H9 (cell line): ENCODE results near the gene PAK5. TPM values are rescaled to one million over a fixed set of nuclear protein-coding genes. Genes with fewer than 3 reads are reported as not detected.
A peak's percentile ranks its signal among the peaks of the same experiment; 100 is the strongest.

Source experiments
- DNase-seq: peaks from one replicate; pipeline ENCODE4 v3.0.0-alpha.2; 2017
- H2AFZ ChIP-seq: one replicate; pipeline ENCODE4 v1.6.1; 2013; ENCODE audit warnings: mild to moderate bottlenecking, low read length, control low read depth, moderate library complexity
- H2AK5ac ChIP-seq: 2 replicates; pipeline ENCODE4 v1.6.1; 2013; ENCODE audit warnings: low read length, control low read depth, mixed read lengths; ENCODE audit not compliant: insufficient read length
- H2BK120ac ChIP-seq: one replicate; pipeline ENCODE4 v1.6.1; 2013; ENCODE audit warnings: low read depth, mild to moderate bottlenecking, low read length, control low read depth, inconsistent platforms; ENCODE audit not compliant: poor library complexity, severe bottlenecking
- H2BK12ac ChIP-seq: 2 replicates; pipeline ENCODE4 v1.6.1; 2013; ENCODE audit warnings: low read length, control low read depth, mixed read lengths, low read depth; ENCODE audit not compliant: insufficient read length
- H2BK15ac ChIP-seq: 2 replicates; pipeline ENCODE4 v1.6.1; 2013; ENCODE audit warnings: low read depth, low read length, control low read depth
- H2BK20ac ChIP-seq: one replicate; pipeline ENCODE4 v1.6.1; 2013; ENCODE audit warnings: low read depth, mild to moderate bottlenecking, low read length, control low read depth, inconsistent platforms; ENCODE audit not compliant: poor library complexity, severe bottlenecking
- H2BK5ac ChIP-seq: 2 replicates; pipeline ENCODE4 v1.6.1; 2013; ENCODE audit warnings: low read length, control low read depth, mixed read lengths; ENCODE audit not compliant: insufficient read length
- H3K14ac ChIP-seq: 2 replicates; pipeline ENCODE4 v1.6.1; 2013; ENCODE audit warnings: low read length, control low read depth; ENCODE audit not compliant: insufficient read depth
- H3K18ac ChIP-seq: 2 replicates; pipeline ENCODE4 v1.6.1; 2013; ENCODE audit warnings: low read depth, mild to moderate bottlenecking, mixed read lengths, low read length, control low read depth; ENCODE audit not compliant: insufficient read length
- H3K23ac ChIP-seq: 2 replicates; pipeline ENCODE4 v1.6.1; 2013; ENCODE audit warnings: low read length, control low read depth, mixed read lengths, low read depth; ENCODE audit not compliant: insufficient read length
- H3K23me2 ChIP-seq: 2 replicates; pipeline ENCODE4 v1.6.1; 2013; ENCODE audit warnings: low read depth, mild to moderate bottlenecking, mixed read lengths, low read length, control low read depth; ENCODE audit not compliant: insufficient read length, poor library complexity, severe bottlenecking
- H3K27ac ChIP-seq: 2 replicates; pipeline ENCODE4 v1.5.1; 2013; ENCODE audit warnings: low read length, control low read depth, mixed read lengths, low read depth; ENCODE audit not compliant: insufficient read length
- H3K27me3 ChIP-seq: 2 replicates; pipeline ENCODE4 v1.6.1; 2013; ENCODE audit warnings: low read length, control low read depth, inconsistent platforms; ENCODE audit not compliant: insufficient read depth
- H3K4ac ChIP-seq: 2 replicates; pipeline ENCODE4 v1.6.1; 2013; ENCODE audit warnings: low read depth, mild to moderate bottlenecking, control low read depth, inconsistent platforms, low read length, moderate library complexity
- H3K4me1 ChIP-seq: 2 replicates; pipeline ENCODE4 v1.6.1; 2013; ENCODE audit warnings: low read length, control low read depth, inconsistent platforms; ENCODE audit not compliant: insufficient read depth
- H3K4me2 ChIP-seq: 2 replicates; pipeline ENCODE4 v1.6.1; 2013; ENCODE audit warnings: low read length, control low read depth, mixed read lengths; ENCODE audit not compliant: insufficient read length, insufficient read depth
- H3K56ac ChIP-seq: 2 replicates; pipeline ENCODE4 v1.6.1; 2013; ENCODE audit warnings: low read depth, mild to moderate bottlenecking, mixed read lengths, low read length, control low read depth; ENCODE audit not compliant: insufficient read length
- H3K79me1 ChIP-seq: 2 replicates; pipeline ENCODE4 v1.6.1; 2013; ENCODE audit warnings: low read depth, mild to moderate bottlenecking, moderate library complexity, low read length, control low read depth, inconsistent platforms; ENCODE audit not compliant: insufficient read depth, poor library complexity, severe bottlenecking
- H3K79me2 ChIP-seq: 2 replicates; pipeline ENCODE4 v1.6.1; 2013; ENCODE audit warnings: low read length, control low read depth, inconsistent platforms; ENCODE audit not compliant: insufficient read depth
- H3K9ac ChIP-seq: 2 replicates; pipeline ENCODE4 v1.6.1; 2013; ENCODE audit warnings: low read length, control low read depth, mixed read lengths; ENCODE audit not compliant: insufficient read length; ENCODE audit errors: extremely low read depth
- H3K9me3 ChIP-seq: one replicate; pipeline ENCODE4 v1.6.1; 2013; ENCODE audit warnings: low read depth, low read length, inconsistent platforms; ENCODE audit not compliant: control insufficient read depth
- H3T11ph ChIP-seq: one replicate; pipeline ENCODE4 v1.6.1; 2013; ENCODE audit warnings: mild to moderate bottlenecking, low read length, control low read depth, inconsistent platforms
- H4K20me1 ChIP-seq: one replicate; pipeline ENCODE4 v1.6.1; 2013; ENCODE audit not compliant: control insufficient read depth, insufficient read length, insufficient read depth
- H4K5ac ChIP-seq: 2 replicates; pipeline ENCODE4 v1.6.1; 2013; ENCODE audit warnings: low read depth, mild to moderate bottlenecking, mixed read lengths, low read length, control low read depth; ENCODE audit not compliant: insufficient read length
- H4K8ac ChIP-seq: replicated peaks from 2 replicates; pipeline ENCODE4 v1.6.1; 2013; ENCODE audit warnings: low read length, control low read depth, mixed read lengths, low read depth; ENCODE audit not compliant: insufficient read length
- H4K91ac ChIP-seq: 2 replicates; pipeline ENCODE4 v1.6.1; 2013; ENCODE audit warnings: low read depth, mild to moderate bottlenecking, moderate library complexity, mixed read lengths, low read length, control low read depth; ENCODE audit not compliant: insufficient read length
- H3K27ac Mint-ChIP-seq, 3 experiments: 2 replicates in 2 of 3; 3 replicates in 1 of 3; pipeline ENCODE4 v1.8.0; 2020 to 2021; ENCODE audit warnings: mixed read lengths in 3 of 3, mild to moderate bottlenecking in 1 of 3, moderate library complexity in 1 of 3
- H3K27me3 Mint-ChIP-seq: 2 replicates; pipeline ENCODE4 v1.8.0; 2021; ENCODE audit warnings: low read depth, mild to moderate bottlenecking, moderate library complexity, mixed read lengths
- H3K36me3 Mint-ChIP-seq, 3 experiments: 2 replicates in 2 of 3; 3 replicates in 1 of 3; pipeline ENCODE4 v1.8.0; 2020 to 2021; ENCODE audit warnings: low read depth in 3 of 3, mixed read lengths in 3 of 3; ENCODE audit not compliant: insufficient read depth in 1 of 3
- H3K4me1 Mint-ChIP-seq, 2 experiments: 2 replicates each; pipeline ENCODE4 v1.8.0; 2020; ENCODE audit warnings: mixed read lengths in 2 of 2
- H3K4me3 Mint-ChIP-seq, 2 experiments: 2 replicates in 1 of 2; 3 replicates in 1 of 2; pipeline ENCODE4 v1.8.0; 2020 to 2021; ENCODE audit warnings: mild to moderate bottlenecking in 2 of 2, mixed read lengths in 2 of 2, moderate library complexity in 1 of 2
- H3K9me3 Mint-ChIP-seq, 2 experiments: 2 replicates in 1 of 2; 3 replicates in 1 of 2; pipeline ENCODE4 v1.8.0; 2020; ENCODE audit warnings: mild to moderate bottlenecking in 2 of 2, mixed read lengths in 2 of 2, moderate library complexity in 1 of 2
- WGBS: extraction: QIAGEN DNeasy Blood & Tissue Kit; methylation state at CpG from one replicate; pipeline ENCODE4 v1.1.7; 2013; ENCODE audit warnings: missing lambda C conversion rate, low lambda C conversion rate, mixed read lengths; ENCODE audit not compliant: insufficient read length; ENCODE audit errors: extremely low coverage; 5-methylcytosine and 5-hydroxymethylcytosine counted together
- total RNA-seq: library from RNA; stranded (reverse); gene quantifications from 2 replicates; pipeline ENCODE4 v1.2.1, GENCODE V29; 2021
- TF ChIP-seq, protein P1 (sequence below): fragments of 200-600 bp; sonication (generic); conservative IDR thresholded peaks from 3 replicates; pipeline ENCODE4 v1.8.0; 2021; ENCODE audit warnings: antibody characterized with exemption, mild to moderate bottlenecking

The PAK5 gene
- total RNA-seq, 1 experiment from 2014 or later = 0.20 TPM

DNA sequence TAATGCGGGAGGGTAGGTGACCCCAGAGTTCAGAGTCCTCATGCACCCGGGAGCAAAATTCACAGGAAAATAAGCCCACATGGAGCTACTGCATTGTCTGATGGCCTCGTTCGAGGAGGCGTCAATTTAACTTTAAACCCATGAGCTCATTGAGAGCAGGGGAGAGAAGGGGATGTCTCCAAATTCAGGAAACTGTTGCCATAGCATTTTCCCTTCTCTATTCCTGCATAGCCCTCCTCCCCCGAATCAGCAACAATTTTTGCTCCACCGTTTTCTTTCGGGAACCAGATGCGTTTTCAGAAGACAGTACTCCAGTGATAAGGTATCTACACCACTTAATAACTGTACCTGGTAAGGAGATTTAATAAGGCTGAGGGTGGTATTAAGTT lies 324.8 kb downstream of the PAK5 start:
- Mint-ChIP-seq H3K4me3 (peak overlapping the region; percentile 58 to 91), H3K4me1 (peaks cover 47 to 51% of the 10 kb centered on the region in 2 experiments), H3K9me3 (peaks cover 0 to 3% of the 10 kb centered on the region in 2 experiments; a peak in 1 of 5 replicates), H3K36me3 (peaks cover 0 to 2% (median 0%) of the 10 kb centered on the region in 3 experiments; a peak in 2 of 7 replicates), H3K27ac (no peak overlapping the region), H3K27me3 (peaks cover 100% of the 10 kb centered on the region)
- H3K4ac ChIP-seq = no peak overlapping the region
- no peak overlapping the region for H4K91ac ChIP-seq
- no peak overlapping the region for H2BK12ac ChIP-seq
- no peak for DNase-seq
- no peak overlapping the region for H3K27ac ChIP-seq
- H2BK120ac ChIP-seq = no peak overlapping the region
- WGBS = no CpG with 5 or more reads among the region's 9 CpGs
- H3T11ph ChIP-seq = no peak overlapping the region
- H3K27me3 ChIP-seq = peaks cover 49% of the 10 kb centered on the region; the same call in 1 of the 2 replicates
- H3K23me2 ChIP-seq = peaks cover 27% of the 10 kb centered on the region
- no peak overlapping the region for H3K56ac ChIP-seq
- no peak overlapping the region for H3K23ac ChIP-seq
- no peak overlapping the region for H3K18ac ChIP-seq
- H3K4me2 ChIP-seq = peak overlapping the region; percentile 93
- H3K9me3 ChIP-seq = no peaks in the 10 kb centered on the region
- no peak overlapping the region for H2AK5ac ChIP-seq
- H3K14ac ChIP-seq = no peak overlapping the region
- TF ChIP-seq, protein P1, sequence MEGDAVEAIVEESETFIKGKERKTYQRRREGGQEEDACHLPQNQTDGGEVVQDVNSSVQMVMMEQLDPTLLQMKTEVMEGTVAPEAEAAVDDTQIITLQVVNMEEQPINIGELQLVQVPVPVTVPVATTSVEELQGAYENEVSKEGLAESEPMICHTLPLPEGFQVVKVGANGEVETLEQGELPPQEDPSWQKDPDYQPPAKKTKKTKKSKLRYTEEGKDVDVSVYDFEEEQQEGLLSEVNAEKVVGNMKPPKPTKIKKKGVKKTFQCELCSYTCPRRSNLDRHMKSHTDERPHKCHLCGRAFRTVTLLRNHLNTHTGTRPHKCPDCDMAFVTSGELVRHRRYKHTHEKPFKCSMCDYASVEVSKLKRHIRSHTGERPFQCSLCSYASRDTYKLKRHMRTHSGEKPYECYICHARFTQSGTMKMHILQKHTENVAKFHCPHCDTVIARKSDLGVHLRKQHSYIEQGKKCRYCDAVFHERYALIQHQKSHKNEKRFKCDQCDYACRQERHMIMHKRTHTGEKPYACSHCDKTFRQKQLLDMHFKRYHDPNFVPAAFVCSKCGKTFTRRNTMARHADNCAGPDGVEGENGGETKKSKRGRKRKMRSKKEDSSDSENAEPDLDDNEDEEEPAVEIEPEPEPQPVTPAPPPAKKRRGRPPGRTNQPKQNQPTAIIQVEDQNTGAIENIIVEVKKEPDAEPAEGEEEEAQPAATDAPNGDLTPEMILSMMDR = no peak
- no peaks in the 10 kb centered on the region for H3K79me2 ChIP-seq
- no peak overlapping the region for H2AFZ ChIP-seq
- no peaks in the 10 kb centered on the region for H3K79me1 ChIP-seq
- no peak overlapping the region for H3K9ac ChIP-seq
- H2BK5ac ChIP-seq = no peak overlapping the region
- H4K20me1 ChIP-seq = no peaks in the 10 kb centered on the region
- H3K4me1 ChIP-seq = peaks cover 5% of the 10 kb centered on the region; the same call in 1 of the 2 replicates
- H2BK20ac ChIP-seq = no peak overlapping the region
- H4K8ac ChIP-seq = no peak overlapping the region
- H2BK15ac ChIP-seq = no peak overlapping the region
- H4K5ac ChIP-seq = no peak overlapping the region
